Activated gamma-delta T cell treated with Interleukin-2 at 50 U/mL for 16 hours (primary cell): ENCODE data around the gene PRSS33.

ENCODE experiments used
- DNase-seq: peaks from one replicate; pipeline ENCODE4 v3.0.0-alpha.2; 2020

The PRSS33 gene

DNA sequence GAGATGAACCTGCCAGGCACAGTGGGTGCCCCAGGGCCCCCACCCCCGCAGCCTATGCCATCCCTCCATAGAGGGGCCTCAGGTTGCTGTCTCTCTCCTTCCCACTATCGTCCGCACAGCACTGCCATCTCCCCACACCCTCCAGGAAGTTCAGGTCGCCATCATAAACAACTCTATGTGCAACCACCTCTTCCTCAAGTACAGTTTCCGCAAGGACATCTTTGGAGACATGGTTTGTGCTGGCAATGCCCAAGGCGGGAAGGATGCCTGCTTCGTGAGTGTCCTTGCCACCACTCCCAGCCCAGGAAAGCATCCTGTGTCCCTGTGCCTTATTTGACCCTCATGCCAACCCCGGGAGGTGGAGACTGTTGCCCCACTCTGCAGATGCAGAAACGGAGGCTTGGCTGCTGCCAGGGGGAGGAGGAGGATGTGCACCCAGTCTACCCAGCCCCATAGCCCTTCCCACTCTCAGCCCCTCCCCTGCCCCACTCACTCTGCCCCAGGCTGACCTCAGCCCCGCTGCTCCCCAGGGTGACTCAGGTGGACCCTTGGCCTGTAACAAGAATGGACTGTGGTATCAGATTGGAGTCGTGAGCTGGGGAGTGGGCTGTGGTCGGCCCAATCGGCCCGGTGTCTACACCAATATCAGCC lies 33.6 kb upstream of the PRSS33 start:
- no peak for DNase-seq

DNA sequence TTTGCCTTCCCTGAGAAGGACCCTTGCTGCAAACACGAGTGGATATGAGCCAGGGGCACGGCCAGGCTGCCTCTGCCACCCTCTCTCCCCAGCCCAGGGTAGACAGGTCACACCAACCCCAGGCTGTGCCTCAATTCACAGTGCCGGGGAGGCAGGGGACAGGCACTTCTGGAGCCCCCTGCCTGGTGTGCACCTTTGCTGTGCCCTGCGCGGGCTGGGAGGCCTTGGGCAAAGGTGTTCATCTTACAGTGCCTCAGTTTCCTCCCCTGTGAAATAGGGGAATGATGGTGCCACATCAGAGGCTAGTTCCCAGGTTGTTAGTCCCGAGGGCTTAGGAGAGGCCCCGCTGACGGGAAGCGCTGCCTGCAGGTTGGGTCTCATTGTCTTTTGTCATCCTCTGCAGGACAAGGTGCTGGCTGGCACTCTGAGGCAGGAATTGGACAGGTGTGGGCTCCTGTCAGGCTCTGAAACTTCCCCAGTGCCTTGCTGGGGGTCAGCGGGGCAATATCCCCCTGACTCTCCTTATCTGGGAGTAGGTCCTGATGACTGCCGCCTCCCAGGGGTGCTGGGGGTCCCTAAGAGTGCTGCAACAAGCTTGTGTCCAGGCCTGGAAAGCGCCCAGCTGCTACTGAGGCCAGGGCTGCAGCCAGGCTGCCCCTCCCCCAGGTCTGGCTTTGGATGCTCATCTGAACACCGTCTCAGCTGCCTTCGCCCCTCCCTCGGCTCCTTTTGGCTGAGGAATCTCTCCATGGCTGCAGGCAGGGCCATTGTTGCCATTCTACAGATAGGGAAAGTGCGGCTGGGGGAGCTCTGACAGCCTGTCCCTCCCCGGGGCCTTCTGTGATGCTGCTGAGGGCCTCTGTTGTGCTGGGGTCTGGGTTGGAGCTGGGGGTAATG lies 32.8 kb upstream of the PRSS33 start:
- no peak for DNase-seq

DNA sequence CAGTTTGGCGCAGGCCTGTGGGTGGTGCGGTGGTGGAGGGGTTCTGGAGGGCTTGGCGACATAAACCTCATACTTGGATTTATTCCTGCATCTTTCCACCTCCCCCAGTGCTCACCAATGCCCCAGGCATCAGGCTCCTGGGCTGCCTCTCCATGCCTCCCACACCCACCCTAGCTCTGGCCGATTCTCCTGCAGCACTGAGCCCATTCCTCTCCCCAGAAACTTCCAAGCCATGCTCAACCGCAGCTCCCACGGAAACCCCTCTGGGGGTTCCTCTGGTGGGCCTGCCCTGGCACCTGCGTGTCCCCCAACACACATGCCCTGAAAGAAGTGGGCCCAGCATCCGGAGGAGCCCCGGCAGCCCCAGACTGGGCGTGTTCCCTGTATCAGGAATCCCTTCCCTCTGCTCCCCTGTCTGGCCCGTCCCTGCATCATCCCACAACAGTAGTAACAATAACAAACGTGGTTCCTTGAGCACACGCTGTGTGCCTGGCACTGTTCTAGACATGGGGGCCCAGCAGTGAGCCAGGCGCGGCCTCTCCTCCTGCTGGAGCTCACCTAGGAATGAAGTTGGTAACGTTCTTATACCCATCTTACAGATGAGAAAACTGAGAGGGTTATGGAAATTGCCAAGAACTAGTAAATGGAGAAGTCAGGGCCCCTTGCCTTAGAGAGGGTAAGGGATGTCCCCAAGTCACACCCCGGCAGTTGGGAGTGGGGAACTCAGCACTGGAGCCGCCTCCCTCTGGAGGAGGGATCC lies 32.0 kb upstream of the PRSS33 start:
- no peak for DNase-seq

DNA sequence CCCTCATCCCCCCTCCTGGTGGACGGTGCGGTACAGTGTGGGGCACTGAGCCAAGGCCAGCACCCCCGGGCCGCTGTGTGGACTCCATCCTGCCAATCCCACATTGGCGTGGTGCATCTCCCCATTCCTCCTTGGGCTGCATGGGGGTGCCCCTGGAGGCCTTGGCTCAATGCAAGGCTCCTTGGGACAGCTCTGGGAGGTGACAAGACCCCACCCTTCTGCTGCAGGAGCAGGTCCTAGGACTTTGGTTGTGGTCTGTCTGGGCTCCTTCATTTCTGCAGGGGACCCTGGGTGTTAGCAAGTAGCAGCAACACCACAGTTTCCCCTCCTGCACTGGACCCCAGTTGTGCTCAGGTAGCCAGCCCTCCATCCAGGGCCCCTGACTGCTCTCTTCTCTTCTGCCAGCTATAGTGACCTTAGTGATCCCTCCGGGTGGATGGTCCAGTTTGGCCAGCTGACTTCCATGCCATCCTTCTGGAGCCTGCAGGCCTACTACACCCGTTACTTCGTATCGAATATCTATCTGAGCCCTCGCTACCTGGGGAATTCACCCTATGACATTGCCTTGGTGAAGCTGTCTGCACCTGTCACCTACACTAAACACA lies 31.0 kb upstream of the PRSS33 start:
- DNase-seq: no peak

DNA sequence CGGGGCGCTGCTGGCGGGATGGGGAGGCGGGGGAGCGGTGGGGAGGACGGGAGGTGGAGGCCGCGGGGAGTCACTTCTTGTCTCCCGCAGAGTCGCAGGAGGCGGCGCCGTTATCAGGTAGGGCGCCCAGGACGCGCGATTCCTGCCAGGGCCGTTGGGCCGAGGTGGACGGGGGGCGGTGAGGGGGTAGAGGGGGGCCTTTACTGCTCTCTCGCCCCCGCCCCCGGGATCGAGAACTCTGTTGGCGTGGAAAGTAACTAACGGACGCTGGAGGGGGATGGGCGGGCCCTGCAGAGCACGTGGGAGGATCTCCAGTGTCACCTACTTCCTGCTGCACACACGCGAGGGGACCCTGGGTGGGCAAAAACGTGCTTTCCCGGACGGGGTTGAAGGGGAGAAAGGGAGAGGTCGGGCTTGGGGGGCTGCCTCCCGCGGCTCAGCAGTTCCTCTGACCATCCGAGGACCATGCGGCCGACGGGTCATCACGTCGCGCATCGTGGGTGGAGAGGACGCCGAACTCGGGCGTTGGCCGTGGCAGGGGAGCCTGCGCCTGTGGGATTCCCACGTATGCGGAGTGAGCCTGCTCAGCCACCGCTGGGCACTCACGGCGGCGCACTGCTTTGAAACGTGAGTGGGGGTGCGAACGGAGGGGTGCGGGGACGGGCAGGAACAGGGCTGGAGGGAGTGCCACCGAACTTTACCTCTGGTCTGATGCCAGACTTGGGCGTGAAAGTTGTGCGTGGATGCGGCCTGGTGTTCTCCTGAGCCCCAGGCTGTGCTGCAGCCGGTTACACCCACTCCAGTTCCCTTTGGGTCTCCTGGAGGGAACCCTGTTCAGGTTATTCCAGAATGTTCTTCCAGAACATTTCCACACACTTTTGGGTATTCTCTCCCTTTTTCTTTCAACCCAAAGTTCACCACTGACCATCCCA lies 30.2 kb upstream of the PRSS33 start:
- no peak for DNase-seq

DNA sequence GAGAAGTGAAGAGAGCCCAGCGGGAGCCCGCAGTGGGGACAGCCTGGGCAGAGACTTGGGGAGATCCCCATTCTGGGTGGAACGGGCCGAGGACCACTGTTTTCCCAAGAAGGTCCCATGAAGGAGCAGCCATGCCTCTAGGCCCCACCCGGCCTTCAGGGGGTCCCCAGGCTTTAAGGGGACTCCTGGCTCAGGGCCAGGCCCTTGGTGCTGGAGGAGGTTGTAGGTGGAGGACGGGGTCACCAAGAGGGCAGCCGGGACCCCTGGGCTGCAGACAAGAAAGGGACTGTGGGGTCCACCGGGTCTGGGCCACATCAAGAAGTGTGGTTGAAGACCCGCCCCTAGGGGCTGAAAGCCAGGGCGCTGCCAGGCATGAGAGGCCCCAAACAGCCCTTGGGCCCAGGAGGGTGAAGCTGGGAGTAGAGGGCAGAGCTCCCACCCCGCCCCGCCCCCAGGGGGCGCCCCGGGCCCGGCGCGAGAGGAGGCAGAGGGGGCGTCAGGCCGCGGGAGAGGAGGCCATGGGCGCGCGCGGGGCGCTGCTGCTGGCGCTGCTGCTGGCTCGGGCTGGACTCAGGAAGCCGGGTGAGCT lies 29.5 kb upstream of the PRSS33 start, which contains the start of gene PRSS21:
Gene PRSS21, plus strand, starts transcription at position 487 of the 589 bp plus-strand sequence. Its CDS starts 32 bp downstream, at position 519.
- peak; percentile 28 for DNase-seq

DNA sequence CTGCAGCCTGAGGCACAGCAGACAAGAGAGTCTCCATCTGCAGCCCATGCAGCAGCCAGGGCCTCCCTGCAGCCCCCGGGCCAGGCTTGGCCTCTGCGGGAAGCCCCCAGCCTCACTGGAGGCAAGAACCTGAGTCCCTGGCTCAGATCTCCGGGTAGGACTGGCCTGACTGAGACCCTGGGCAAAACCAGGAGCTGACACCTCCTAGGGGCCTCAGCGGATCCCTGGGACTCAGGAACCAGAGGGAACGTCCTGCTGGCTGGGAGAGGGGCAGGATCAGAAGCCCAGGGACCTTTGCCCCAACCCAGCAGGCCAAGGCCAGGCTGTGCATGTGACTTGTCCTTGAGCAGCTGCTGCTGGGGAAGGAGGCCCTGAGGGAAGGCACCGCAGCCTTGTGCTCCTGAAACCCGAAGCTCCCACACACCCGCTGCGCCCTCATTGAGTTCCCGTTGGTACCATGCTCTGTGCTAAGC lies 28.0 kb upstream of the PRSS33 start:
- no peak for DNase-seq

DNA sequence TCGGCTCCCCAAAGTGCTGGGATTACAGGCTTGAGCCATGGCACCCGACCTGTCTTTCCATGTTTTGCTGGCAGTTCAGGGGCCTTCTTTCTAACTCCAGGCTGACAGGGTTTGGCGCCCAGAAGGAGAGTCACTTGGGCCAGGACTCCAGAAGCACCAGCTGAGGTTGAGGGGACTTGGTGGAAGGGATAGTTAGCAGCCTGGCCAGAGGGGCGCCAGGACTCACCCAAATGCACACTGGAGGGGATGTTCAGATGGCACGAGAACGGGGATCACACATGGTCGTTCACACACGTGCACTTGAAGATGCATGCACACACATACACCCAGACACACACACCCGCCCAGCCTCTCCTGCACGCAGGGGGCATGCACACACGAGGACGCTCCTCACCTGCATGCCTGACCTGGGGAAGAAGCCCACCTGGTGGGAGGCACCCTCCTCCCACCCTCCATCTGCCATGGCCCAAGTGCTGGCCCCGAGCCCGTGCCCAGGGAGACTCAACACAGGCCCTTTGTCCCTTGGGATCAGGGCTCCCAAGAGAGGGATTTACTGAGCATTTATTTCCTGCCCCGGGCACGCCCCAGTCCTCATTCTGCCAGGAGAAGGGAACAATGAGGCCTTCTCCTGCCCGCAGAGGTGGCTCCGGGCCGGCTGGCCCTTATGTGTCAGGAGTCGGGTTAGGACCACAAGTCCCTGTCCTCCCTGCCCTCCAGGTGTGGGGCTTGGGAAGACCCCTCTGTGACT lies 27.4 kb upstream of the PRSS33 start:
- DNase-seq: no peak

DNA sequence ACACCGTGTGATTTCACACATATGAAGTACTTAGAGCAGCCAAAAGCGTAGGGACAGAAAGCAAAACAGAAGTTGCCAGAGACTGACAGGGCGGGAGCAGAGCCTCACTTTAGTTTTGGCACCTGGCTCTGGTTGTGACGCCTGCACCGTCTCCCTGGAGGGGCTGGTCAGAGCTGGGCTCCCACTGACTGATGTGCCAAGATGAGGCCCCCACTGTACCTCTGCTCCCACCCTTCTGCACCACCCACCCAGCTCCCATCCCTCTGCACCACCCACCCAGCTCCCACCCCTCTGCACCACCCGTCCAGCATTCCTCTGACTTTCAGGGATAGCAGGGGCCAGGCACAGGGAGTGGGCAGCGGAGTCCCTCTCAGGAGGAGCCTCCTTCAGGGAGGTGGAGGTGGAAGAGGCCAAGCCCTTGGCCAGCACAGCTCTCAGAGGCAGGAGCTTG lies 26.4 kb upstream of the PRSS33 start:
- DNase-seq: no peak

DNA sequence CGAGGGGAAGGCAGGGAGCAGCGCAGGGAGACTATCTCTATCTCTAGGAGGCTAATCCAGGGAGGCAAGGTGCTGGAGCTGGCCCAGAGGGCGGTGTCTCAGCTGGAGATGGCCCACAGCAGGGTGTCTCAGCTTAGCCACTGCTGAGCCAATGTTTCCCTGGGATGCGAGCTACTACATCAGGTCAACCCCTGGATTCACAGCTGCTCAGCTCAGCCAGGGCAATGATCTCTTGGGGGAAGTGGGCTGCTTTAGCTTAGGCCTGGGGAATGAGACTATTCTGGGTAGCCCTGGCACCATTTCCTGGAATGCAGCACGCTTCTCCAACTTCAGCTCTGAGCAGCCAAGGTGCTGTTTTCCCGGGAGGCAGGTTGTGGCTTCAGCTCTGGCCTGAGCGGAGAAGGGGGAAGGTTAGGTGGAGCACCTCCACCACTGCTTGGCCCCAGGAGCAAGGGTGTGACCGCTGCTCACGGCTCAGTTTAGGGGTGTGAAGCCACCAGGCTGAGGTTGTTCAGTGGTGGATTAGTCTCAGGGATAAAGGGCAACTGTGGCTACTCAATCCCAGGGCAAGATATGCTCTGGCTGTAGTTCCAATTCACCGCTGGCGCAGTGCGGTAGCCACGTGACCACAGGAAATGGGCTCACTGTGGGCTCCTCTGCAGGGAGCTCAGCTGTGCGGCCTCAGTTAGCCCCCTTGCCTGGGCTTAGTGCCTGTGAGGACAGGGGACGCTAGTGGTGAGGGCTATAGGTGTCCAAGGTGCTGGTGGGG lies 24.5 kb upstream of the PRSS33 start:
- no peak for DNase-seq

DNA sequence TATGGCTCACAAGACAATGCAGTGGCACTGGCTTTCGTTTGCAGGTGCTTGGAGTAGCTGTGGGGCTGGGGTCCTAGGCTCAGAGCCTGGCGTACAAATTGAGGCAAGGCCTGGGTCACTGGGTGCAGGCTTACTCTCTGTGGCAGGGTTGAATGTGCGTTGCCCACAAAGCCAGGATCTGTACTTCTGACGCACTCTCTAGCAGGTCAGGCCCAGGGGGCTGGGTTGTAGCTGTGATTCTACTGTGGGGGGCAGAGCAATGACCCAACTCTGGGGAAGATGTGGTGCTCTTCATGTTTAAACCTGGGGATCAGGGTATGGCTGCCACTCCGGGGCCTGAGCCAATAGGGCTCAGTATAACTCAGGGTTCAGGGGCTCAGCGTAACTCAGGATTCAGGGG lies 23.3 kb upstream of the PRSS33 start:
- no peak for DNase-seq

DNA sequence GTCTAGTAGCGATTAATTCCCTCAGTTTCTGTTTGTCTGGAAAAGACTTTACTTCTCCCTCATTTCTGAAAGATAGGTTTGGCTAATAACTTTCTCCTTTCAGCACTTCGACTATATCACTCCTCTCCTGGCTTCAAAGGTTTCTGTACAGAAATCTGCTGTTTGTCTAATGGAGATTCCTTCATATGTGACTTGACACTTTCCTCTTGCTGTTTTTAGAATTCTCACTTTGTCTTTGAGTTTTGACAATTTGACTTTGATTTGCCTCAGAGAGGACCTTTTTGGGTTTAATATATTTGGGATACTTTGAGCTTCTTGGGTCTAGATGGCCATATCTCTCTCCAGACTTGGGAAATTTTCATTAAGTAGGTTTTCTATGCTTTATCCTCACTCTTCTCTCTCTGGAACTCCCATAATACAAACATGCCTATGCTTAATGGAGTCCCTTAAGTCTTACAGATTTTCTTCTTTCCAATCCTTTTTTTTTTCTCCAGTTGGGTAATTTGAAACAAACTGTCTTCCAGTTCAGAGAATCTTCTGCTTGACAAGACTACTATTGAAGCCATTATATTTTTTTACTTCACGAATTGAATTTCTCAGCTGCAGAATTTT lies 21.9 kb upstream of the PRSS33 start:
- no peak for DNase-seq

DNA sequence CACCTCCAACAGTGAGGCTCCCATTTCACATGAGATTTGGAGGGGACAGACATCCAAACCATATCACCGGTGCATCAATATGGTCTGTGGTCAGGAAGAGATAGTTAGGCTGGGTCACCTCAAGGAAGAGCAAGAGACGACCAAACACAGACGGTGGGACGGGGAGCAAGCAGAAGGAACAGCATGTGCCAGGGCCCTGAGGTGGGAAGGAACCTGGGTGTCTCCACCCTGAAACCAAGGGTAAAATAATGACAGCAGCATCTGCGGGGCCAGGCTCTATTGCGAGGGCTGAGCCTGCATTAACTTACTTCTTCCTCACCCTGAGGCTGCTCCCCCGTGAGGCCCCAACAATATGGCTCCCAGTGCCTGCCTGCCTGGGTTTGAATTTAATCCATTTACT lies 20.8 kb upstream of the PRSS33 start:
- no peak for DNase-seq

DNA sequence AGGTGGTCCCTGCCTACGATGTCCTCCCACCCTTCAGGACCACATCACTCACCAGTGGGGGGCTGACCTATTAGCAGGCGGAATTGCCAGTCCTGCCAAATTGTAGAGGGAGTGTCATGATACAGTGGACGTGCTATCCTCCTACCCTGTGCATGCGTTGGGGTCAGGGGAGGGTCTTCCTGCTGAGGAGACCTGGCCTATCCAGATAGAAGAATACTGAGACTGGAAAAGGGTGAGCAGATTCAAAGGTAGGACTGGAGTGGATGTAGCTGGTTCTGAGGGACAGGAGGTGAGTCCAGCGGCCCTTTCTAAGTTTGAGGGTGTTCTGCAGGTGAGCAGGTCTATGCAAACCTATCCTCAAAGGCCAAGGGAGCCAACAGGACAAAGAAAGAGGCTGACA lies 18.9 kb upstream of the PRSS33 start:
- no peak for DNase-seq

DNA sequence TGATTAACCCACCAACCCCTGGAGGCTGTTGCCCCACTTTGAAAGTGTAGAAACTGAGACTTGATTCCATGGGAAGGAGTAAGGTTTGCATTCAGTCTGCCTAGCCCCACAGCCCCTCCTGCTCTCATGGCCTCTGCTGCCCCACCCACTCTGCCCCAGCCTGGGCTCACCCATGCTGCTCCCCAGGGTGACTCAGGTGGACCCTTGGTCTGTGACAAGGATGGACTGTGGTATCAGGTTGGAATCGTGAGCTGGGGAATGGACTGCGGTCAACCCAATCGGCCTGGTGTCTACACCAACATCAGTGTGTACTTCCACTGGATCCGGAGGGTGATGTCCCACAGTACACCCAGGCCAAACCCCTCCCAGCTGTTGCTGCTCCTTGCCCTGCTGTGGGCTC lies 17.4 kb upstream of the PRSS33 start:
- DNase-seq: no peak

DNA sequence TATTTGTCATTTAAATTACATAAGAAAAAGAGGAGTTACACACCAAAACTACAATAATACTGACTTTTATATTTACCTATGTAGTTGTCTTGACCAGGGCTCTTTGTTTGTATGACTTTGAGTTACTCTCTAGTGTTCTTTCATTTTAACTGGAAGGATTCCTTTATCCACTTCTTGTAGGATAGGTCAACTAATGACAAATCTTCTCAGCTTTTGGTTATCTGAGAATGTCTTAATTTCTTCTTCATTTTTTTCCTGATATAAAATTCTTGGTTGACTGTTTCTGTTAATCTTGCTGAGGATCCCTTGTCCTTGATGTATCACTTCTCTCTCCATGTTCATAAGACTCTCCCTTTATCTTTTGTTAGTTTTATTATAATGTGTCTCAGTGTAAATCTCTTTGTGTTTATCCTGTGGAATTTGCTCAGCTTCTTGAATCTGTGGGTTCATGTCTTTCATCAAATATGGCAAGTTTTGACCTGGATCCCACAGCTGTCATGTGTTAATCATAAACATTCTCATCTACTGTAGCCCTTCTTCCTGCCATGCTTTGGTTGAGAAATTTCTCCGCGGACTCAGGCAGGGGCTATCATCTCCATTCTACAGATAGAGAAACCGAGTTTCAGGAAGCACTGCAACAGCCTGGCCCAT lies 16.3 kb upstream of the PRSS33 start:
- no peak for DNase-seq

DNA sequence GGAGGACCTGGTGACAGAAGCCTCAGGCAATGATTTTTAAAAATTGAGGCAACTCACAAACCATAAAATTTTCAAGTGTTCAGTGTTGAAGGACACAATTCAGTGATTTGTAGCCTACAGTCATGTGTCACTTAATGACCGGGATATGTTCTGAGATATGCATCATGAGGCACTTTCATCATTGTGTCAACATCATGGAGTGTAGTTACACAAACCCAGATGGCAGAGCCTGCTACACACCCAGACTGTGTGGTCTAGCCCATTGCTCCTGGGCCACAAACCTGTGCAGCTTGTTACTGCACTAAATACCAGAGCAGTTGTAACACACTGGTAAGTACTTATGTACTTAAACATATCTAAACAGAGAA lies 12.5 kb upstream of the PRSS33 start:
- DNase-seq: no peak

DNA sequence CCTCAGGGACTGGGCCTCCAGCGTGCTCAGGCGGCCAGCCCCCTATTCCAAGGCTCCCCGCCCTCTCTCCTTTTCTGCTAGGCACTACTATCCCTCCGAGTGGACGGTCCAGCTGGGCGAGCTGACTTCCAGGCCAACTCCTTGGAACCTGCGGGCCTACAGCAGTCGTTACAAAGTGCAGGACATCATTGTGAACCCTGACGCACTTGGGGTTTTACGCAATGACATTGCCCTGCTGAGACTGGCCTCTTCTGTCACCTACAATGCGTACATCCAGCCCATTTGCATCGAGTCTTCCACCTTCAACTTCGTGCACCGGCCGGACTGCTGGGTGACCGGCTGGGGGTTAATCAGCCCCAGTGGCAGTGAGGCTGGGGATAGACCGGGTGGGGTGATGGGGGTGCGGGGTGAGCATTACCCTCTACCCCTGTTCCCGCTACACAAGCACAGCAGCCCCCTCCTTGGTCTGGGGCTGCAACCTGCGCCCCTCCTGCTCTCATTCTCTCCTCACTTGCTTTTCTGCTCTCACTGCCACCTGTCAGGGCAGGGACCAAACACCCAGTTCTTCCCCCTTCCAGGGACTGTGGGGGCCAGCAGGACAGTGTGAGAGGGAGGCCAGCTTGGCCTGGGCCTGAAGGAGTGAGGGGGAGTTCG lies 12.0 kb upstream of the PRSS33 start:
- DNase-seq: no peak
